Measurements from ENCODE around the gene FUZ.

DNA sequence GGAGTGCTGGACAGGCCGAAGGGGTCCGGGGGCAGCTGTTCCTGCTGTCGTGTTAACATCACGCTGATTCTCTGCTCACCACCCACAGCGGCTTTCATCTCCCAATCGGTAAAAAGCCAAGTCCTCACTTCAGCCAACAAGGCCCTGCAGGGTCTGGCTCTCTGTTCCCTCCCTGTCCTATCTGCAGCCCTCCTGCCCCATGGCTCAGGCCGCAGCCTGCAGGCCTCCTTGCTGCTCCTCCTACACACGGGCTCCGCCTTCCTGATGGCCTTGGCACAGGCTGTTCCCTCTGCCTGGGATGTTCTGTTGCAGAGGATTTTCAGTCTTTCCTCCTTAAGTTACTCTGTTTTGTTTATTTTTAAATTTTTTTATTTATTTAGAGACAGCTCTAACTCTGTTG is 22.2 kb downstream of the FUZ start:
- no peak for TF ChIP-seq POLR2A (IDR thresholded peaks at IDR 0.05)
- TF ChIP-seq, protein P1, sequence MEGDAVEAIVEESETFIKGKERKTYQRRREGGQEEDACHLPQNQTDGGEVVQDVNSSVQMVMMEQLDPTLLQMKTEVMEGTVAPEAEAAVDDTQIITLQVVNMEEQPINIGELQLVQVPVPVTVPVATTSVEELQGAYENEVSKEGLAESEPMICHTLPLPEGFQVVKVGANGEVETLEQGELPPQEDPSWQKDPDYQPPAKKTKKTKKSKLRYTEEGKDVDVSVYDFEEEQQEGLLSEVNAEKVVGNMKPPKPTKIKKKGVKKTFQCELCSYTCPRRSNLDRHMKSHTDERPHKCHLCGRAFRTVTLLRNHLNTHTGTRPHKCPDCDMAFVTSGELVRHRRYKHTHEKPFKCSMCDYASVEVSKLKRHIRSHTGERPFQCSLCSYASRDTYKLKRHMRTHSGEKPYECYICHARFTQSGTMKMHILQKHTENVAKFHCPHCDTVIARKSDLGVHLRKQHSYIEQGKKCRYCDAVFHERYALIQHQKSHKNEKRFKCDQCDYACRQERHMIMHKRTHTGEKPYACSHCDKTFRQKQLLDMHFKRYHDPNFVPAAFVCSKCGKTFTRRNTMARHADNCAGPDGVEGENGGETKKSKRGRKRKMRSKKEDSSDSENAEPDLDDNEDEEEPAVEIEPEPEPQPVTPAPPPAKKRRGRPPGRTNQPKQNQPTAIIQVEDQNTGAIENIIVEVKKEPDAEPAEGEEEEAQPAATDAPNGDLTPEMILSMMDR (IDR thresholded peaks at IDR 0.05), result no peak
